CD4-positive, alpha-beta T cell (primary cell): ENCODE measurements around the gene ASB3. TPM values are rescaled to one million over a fixed set of nuclear protein-coding genes. Genes with fewer than 3 reads are reported as not detected.

Experiments
- ATAC-seq: fragments of 200-7000 bp; cut with Tn5 transposase; one replicate; pipeline ENCODE4 v1.10.0; 2022; ENCODE audit warnings: mild to moderate bottlenecking; ENCODE audit not compliant: poor library complexity
- CTCF ChIA-PET: fragments of 350-600 bp; sonication (Branson Sonifier 250); formaldehyde crosslinking; loops from one replicate; lab custom pipeline; 2021; ENCODE audit warnings: antibody characterized with exemption, inconsistent platforms; lab: Charles Lee
- POLR2A ChIA-PET: fragments of 350-600 bp; sonication (Branson Sonifier 250); formaldehyde crosslinking; loops from one replicate; lab custom pipeline; 2021; ENCODE audit warnings: antibody characterized with exemption, inconsistent platforms; lab: Charles Lee
- DNase-seq, 14 experiments: peaks; one replicate each; pipeline ENCODE4 v3.0.0-alpha.2; 2013 to 2020; ENCODE audit warnings: mixed read lengths in 2 of 14
- H3K27ac ChIP-seq, 2 donors: one replicate each; pipeline versions ENCODE4 v1.5.1 to v1.7.0; 2013; ENCODE audit warnings: low read length in 2 of 2, low read depth in 1 of 2, mild to moderate bottlenecking in 1 of 2
- H3K27me3 ChIP-seq, 2 experiments: 1 replicate in 1 of 2; 2 replicates in 1 of 2; pipeline versions ENCODE4 v1.6.1 to v1.7.0; 2013; ENCODE audit warnings: low read length in 2 of 2, control low read depth in 1 of 2, mild to moderate bottlenecking in 1 of 2, moderate library complexity in 1 of 2; ENCODE audit not compliant: insufficient read depth in 2 of 2, control insufficient read depth in 1 of 2
- H3K36me3 ChIP-seq: one replicate; pipeline ENCODE4 v1.6.1; 2013; ENCODE audit warnings: low read length, control low read depth; ENCODE audit not compliant: insufficient read depth
- H3K4me1 ChIP-seq: one replicate; pipeline ENCODE4 v1.6.1; 2013; ENCODE audit warnings: low read length, control low read depth; ENCODE audit not compliant: insufficient read depth
- H3K4me3 ChIP-seq: one replicate; pipeline ENCODE4 v1.5.1; 2013; ENCODE audit warnings: mild to moderate bottlenecking, low read length, moderate library complexity
- H3K9me3 ChIP-seq, 2 experiments: 1 replicate in 1 of 2; 2 replicates in 1 of 2; pipeline versions ENCODE4 v1.6.1 to v1.7.0; 2013; ENCODE audit warnings: low read length in 2 of 2, mild to moderate bottlenecking in 2 of 2, control low read depth in 1 of 2, moderate library complexity in 1 of 2; ENCODE audit not compliant: control insufficient read depth in 1 of 2, insufficient read depth in 1 of 2
- H3K27ac Mint-ChIP-seq: one replicate; pipeline ENCODE4 v1.8.0; 2020; ENCODE audit warnings: mixed read lengths
- H3K27me3 Mint-ChIP-seq: one replicate; pipeline ENCODE4 v1.8.0; 2021; ENCODE audit warnings: mixed read lengths
- H3K36me3 Mint-ChIP-seq: one replicate; pipeline ENCODE4 v1.8.0; 2021; ENCODE audit warnings: low read depth, mixed read lengths
- H3K4me1 Mint-ChIP-seq: one replicate; pipeline ENCODE4 v1.8.0; 2021; ENCODE audit warnings: low read depth, mixed read lengths
- H3K4me3 Mint-ChIP-seq: one replicate; pipeline ENCODE4 v1.8.0; 2020; ENCODE audit warnings: mild to moderate bottlenecking, mixed read lengths
- H3K9me3 Mint-ChIP-seq: one replicate; pipeline ENCODE4 v1.8.0; 2020; ENCODE audit warnings: mixed read lengths
- CTCF ChIP-seq: fragments of 200-600 bp; IDR thresholded peaks from one replicate; pipeline ENCODE4 v1.8.0; 2022; ENCODE audit warnings: antibody characterized with exemption, mild to moderate bottlenecking
- intact Hi-C, 2 experiments: fragments of 100-400 bp; cut with DNase I in 1 of 2; cut with micrococcal nuclease in 1 of 2; formaldehyde crosslinking; loops; one replicate each; pipeline versions ENCODE4 v1.15.1 to v1.9.0; 2023 to 2025; cut with DNase I, micrococcal nuclease
- total RNA-seq, 174 experiments: library from RNA in 2 of 174; stranded (reverse) in 2 of 174; gene quantifications; one replicate each; pipeline ENCODE4 v1.2.3 and lab custom pipeline; 2021 to 2026

The ASB3 gene
- total RNA-seq, 2 experiments from 2014 or later = 31.0 to 34.3 TPM

- POLR2A ChIA-PET = no interaction called here
- no peaks in the 10 kb centered on the region for H3K4me1 ChIP-seq
- H3K4me3 Mint-ChIP-seq = no peak overlapping the region
- no peaks in the 10 kb centered on the region for H3K4me1 Mint-ChIP-seq
- H3K9me3 Mint-ChIP-seq = no peaks in the 10 kb centered on the region
- no peak for ATAC-seq
- no peak overlapping the region for H3K27ac ChIP-seq
- intact Hi-C loops = no loop called here
- DNase-seq = no peak
- peaks cover 29% of the 10 kb centered on the region for H3K36me3 ChIP-seq
- H3K27me3 Mint-ChIP-seq = no peaks in the 10 kb centered on the region
- H3K27me3 ChIP-seq = no peaks in the 10 kb centered on the region
- no peak overlapping the region for H3K27ac Mint-ChIP-seq
- CTCF ChIA-PET = no interaction called here
- no peak for TF ChIP-seq CTCF
- no peak overlapping the region for H3K4me3 ChIP-seq
- H3K36me3 Mint-ChIP-seq = peaks cover 51% of the 10 kb centered on the region
- no peaks in the 10 kb centered on the region for H3K9me3 ChIP-seq
These were observed 35.0 kb downstream of the ASB3 start for GRCh38 chr2:53751728-53752127.

- H3K36me3 ChIP-seq = peaks cover 21% of the 10 kb centered on the region
- intact Hi-C loops = no loop called here
- H3K27ac ChIP-seq = no peak overlapping the region
- no peak overlapping the region for H3K4me3 ChIP-seq
- no peaks in the 10 kb centered on the region for H3K4me1 ChIP-seq
- no peak overlapping the region for H3K4me3 Mint-ChIP-seq
- no peak overlapping the region for H3K27ac Mint-ChIP-seq
- ATAC-seq (no peak), DNase-seq (no peak)
- H3K4me1 Mint-ChIP-seq = no peaks in the 10 kb centered on the region
- H3K27me3 Mint-ChIP-seq = no peaks in the 10 kb centered on the region
- no peak for TF ChIP-seq CTCF
- no peaks in the 10 kb centered on the region for H3K9me3 Mint-ChIP-seq
- H3K9me3 ChIP-seq = no peaks in the 10 kb centered on the region
- H3K36me3 Mint-ChIP-seq = peaks cover 55% of the 10 kb centered on the region
- CTCF ChIA-PET = no interaction called here
- no peaks in the 10 kb centered on the region for H3K27me3 ChIP-seq
- POLR2A ChIA-PET = interaction anchor here (1.0 to 1.4 kb wide), 2 partner anchors 17 to 27 kb away, joined by 3 to 4 read pairs; partner anchors contain the start of gene CHAC2
These were observed 36.5 kb downstream of the ASB3 start for GRCh38 chr2:53750041-53750768.

GRCh38 chr2:53744395-53745065 lies 42.2 kb downstream of the ASB3 start:
- no peak overlapping the region for H3K4me3 ChIP-seq
- ATAC-seq = no peak
- peaks cover 13% of the 10 kb centered on the region for H3K4me1 Mint-ChIP-seq
- H3K4me1 ChIP-seq = no peaks in the 10 kb centered on the region
- H3K9me3 Mint-ChIP-seq = no peaks in the 10 kb centered on the region
- H3K4me3 Mint-ChIP-seq = no peak overlapping the region
- no peak for TF ChIP-seq CTCF
- no peaks in the 10 kb centered on the region for H3K9me3 ChIP-seq
- CTCF ChIA-PET = no interaction called here
- no peak overlapping the region for H3K27ac ChIP-seq
- no peaks in the 10 kb centered on the region for H3K27me3 ChIP-seq
- no peak for DNase-seq
- peaks cover 70% of the 10 kb centered on the region for H3K36me3 Mint-ChIP-seq
- H3K36me3 ChIP-seq = peaks cover 19% of the 10 kb centered on the region
- intact Hi-C loops = no loop called here
- H3K27ac Mint-ChIP-seq = no peak overlapping the region
- no peaks in the 10 kb centered on the region for H3K27me3 Mint-ChIP-seq
- POLR2A ChIA-PET = no interaction called here
